ENCODE results near the gene GRB10.

Gene GRB10

GRCh38 chr7:50540785-50541579, 241.7 kb downstream of the GRB10 start:
- no peak for DNase-seq
